HG03175 (cell line): ENCODE data around the gene ITGB3.

Source experiments
- ATAC-seq: cut with Tn5 transposase; IDR thresholded peaks from one replicate; pipeline ENCODE4 v1.9.1; 2021; ENCODE audit warnings: mild to moderate bottlenecking, moderate library complexity; ENCODE audit not compliant: unreplicated experiment

Gene ITGB3

DNA sequence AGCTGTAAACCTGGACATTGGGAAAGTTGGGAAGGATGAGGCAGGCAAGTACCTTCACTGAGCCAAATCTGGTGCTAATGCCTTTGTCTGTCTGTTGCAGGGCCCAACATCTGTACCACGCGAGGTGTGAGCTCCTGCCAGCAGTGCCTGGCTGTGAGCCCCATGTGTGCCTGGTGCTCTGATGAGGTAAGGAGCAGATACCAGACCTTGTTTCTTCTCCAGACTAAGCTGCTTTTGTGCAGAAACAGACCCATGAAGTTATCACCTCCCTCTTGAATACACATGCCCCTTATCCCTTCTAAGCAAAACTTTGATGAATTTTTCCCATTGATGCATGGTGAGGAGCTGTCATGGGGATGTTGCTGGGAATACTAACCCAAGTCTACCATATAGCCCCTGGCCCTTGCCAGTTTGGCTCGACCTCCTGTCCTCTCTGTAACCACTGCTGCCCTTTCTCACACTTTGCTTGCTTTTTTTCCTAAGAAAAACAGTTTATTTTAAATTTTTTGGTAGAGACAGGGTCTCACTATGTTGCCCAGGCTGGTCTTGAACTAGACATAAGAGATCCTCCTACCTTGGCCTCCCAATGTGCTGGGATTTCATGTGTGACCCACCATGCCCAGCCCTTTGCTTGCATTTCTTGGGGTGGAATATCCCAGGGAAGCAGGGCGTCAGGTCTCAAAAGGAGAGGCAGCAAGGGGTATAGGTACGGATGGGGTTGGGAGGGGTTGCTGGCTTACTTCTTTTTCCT, 20.9 kb downstream of the ITGB3 start:
- ATAC-seq = no peak

DNA sequence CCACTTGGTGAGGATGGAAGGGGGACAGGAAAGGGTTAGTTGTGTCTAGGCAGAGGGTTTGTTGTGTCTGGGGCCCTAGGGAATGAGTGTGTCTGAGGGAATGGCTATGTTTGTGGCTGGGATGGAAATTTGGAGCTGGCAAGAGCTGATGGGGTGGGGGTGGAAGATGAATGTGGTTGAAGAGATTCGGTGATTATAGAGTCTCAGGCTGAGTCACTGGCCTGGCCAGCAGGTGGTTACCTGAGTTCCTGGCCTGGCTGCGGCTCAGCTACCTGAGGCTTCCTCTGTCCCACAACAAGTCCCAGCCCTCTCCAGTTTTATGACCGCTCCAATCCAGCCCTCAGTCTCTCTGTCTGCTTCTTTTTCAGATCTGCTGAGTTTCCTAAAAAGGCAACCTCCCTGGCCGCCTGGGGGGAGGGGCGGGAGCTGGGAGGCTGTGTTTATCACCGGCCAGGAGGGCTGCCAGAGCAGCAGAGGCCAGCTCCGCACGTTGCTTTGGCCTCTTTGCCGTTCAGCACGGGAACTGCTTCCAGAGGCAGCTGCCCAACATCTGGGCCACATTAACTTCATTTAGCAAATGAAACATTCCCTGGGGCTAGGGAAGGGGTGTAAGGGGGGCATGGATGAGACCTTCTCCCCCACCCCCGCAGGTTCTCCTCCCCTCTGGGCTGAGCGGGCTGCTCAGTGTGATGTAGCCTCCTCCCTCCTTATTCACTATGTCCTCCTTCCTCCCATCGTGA, 21.8 kb downstream of the ITGB3 start:
- ATAC-seq = no peak

DNA sequence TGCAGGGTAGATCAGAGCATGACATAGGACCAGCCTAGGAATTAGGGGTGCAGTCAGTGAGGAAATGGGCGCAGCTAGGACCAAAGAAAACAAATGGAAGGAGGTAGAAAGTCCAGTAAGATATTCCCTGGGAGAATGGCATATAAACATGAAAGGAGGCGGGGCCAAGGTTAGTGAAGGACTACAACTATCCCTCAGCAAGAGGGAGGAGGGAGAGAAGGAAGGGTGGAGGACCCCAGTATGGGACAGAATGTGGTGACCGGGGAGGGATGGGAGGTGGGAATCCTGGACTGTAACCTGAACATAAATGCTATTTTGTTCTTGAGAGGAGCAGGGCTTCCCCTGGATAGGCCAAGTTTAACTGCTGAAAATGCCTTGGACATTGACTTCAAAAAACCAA, 22.8 kb downstream of the ITGB3 start:
- ATAC-seq = no peak

DNA sequence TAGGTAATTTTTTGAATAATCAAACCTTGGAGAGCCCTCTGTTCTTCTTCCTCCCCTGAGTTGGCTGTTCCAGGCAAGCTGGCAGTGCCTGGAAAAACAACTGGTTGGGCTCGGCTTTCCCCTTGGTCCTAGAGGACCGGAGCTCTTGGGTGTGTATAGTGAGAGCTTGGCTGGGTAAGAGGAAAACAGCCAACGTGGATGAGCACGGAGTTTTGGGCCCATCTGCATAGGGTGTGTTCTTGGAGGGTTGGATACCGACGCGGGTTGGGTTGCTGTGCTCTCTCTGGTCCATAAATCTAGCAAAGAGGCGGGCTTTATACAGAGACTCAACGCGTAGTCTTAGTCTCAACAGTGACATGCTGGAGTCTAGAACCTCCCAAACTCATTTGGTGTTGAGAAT, 23.2 kb downstream of the ITGB3 start:
- ATAC-seq = no peak

DNA sequence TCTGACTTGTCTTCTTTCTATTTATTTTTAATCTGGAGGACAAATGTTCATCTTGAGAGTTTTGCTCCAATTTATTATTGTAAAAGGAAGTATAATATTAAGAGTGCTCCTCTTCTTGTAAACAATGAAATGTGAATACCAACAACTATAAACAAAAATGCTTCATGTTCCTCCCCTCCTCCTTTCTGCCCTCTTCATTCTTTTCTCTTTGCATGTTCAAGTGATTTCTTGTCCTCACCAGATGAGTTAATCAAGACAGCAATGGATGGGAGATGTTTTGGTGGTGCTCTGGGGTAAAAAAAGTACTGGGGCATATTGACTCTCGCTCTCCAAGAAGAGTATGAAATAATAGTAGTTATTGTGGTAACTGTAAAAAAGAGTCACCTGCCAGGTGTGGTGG, 24.3 kb downstream of the ITGB3 start:
- no peak for ATAC-seq

DNA sequence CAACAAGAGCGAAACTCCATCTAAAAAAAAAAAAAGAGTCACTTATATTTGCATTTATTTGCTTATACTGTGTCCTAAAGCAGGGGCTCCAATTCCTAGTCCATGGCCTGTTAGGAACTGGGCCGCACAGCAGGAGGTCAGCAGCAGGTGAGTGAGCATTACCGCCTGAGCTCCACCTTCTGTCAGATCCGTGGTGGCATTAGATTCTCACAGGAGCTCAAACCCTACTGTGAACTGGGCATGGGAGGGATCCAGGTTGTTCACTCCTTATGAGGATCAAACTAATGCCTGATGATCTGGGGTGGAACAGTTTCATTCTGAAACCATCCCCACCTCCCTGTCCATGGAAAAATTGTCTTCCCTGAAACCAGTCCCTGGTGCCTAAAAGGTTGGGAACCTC, 24.9 kb downstream of the ITGB3 start:
- no peak for ATAC-seq

DNA sequence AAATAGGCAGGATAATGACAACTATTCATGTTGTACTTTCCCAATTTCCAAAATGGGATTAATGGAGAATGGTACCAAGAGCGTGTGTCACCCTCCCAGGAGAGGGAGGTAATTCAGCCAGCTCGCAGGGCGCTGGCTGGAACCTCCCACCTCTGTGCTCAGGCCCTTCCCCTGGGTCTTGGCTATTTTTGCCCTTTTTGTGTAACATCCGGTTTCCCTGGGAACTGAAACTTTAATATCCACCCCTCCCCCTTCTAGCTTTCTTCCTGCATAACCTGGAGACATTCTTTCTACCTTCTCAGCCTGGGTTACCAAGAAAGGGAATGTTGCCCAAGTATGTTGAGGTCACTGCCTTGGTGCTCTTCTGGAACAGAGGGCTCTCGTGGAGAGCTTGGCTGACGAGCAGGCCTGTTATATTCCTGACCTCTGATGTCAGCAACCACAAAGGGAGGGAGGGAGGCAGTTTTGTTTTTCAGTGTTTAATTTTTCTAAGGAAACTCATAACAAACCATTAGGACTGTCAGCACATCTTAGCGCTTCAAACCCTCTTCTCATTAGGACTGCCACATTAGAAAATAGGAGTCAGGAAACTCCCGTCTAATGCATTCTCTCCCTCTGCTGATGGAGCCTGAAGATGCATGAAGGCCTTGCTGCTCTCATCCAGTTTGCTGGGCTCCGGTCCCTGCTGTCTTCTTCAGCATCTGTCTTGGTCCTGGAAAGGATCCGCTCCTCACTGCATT, 25.6 kb downstream of the ITGB3 start:
- peak; percentile 79 for ATAC-seq

DNA sequence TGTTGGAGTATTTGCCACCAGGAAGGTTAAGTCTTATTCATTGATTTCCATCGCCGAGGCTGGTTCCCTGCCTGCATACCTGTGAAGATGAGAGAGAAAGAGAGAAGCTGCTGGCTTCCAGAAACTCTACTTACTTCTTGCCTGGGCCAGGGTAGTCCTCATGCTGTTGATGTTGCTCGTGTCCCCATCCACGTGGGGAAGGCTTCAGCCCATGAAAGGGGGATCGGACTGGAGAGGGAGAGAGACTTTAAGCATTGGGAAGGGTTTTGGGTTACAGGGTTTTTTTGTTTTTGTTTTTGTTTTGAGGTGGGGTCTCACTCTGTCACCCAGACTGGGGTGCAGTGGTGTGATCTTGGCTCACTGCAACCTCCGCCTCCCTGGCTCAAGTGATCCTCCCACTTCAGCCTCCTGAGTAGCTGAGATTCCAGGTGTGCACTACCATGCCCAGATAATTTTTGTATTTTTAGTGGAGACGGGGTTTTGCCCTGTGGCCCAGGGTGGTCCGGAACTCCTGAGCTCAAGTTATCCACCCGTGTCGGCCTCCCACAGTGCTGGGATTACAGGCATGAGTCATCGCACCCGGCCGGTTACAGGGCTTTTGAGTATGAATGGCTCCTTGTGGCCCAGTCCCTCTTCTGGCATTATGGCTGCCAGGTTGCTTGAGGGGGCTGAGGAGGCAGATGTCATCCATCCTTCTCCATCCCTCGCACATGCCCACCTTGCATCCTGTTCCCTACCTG, 26.6 kb downstream of the ITGB3 start:
- ATAC-seq = no peak

DNA sequence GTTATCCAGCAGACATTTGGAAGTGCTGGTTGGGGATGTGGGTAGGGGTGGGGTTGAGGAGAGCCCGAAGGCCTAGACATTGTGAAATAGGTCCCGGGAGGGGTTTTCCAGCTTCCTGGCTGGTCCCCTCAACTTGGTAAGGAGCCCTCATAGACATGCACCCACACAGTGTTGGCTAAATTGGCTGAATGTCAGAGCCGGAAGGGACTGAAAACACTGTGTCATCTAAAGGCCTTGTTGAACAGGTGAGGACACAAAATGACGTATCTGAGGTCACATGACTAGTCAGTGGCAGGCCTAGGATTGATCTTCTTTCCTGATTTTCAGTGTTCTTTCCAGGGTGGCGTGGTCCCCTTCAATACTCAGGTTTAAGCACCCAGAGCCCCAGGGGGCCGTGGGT, 27.6 kb downstream of the ITGB3 start:
- ATAC-seq = no peak

DNA sequence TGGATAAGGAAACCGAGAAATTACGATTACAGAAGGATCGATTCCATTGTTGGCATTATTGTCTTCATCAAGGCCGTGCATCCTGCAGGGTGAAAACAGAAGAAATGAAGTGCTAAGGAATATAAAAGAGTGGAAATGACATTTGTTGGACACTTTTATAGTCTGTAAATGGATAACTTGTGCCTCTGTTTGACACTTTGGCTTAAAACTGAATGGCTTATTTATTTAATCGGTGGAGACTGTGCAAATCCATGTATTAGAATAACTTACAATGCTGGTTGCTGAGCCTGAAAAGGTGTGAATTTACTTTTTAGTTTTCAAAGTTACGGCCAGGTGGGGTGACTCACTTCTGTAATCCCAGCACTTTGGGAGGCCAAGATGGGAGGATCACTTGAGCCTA, 31.4 kb downstream of the ITGB3 start:
- no peak for ATAC-seq

DNA sequence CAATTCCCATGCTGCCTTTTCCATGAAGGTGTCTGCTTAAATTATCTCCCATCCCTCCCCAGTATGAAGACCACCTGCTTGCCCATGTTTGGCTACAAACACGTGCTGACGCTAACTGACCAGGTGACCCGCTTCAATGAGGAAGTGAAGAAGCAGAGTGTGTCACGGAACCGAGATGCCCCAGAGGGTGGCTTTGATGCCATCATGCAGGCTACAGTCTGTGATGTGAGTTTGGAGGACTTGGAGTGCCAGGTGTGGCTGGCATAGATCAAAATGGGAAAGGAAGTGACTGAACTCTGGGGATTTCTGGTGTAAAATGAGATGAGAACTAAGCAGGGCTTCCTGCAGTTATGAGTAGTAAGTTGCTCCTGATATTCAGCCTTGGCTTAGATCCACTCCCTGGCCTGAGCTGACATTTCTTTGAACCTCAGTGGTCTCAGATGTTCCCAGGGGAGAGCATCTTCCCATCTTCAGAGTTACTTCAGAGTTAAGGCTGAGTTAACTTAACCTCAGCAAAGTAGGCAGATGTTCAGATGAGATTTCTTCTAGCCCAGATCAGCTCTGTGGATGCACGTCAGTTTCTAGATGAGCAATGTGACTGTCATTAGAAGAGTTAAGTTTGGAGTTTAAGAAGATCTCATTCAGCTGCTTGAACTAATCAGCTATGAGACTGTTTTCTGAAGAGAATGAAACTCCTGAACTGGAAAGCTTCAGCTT, 32.7 kb downstream of the ITGB3 start:
- peak; percentile 67 for ATAC-seq

DNA sequence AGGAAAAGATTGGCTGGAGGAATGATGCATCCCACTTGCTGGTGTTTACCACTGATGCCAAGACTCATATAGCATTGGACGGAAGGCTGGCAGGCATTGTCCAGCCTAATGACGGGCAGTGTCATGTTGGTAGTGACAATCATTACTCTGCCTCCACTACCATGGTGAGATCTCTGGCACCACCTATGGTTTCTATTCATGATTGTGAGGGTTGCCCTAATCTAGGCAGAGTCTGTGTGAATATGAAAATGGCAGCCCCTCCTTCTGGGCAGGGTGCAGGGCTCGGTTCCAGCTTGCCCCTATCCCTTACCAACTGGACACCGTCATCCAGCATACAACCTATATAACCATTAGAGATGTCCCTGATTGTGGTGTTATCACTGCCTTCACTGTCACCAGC, 33.4 kb downstream of the ITGB3 start:
- ATAC-seq = peak; percentile 23

DNA sequence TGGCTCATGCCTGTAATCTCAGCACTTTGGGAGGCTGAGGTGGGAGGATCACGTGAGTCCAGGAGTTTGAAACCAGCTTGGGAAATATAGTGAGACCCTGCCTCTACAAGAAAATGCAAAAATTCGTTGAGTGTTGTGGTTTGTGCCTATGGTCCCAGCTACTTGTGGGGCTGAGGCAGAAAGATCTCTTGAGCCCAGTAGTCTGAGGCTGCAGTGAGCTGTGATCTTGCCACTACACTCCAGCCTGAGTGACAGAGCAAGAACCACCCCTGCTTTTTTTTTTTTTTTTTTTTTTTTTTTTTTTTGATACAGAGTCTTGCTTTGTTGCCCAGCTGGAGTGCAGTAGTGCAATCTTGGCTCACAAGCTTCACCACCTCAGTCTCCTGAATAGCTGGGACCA, 34.0 kb downstream of the ITGB3 start:
- ATAC-seq = no peak

DNA sequence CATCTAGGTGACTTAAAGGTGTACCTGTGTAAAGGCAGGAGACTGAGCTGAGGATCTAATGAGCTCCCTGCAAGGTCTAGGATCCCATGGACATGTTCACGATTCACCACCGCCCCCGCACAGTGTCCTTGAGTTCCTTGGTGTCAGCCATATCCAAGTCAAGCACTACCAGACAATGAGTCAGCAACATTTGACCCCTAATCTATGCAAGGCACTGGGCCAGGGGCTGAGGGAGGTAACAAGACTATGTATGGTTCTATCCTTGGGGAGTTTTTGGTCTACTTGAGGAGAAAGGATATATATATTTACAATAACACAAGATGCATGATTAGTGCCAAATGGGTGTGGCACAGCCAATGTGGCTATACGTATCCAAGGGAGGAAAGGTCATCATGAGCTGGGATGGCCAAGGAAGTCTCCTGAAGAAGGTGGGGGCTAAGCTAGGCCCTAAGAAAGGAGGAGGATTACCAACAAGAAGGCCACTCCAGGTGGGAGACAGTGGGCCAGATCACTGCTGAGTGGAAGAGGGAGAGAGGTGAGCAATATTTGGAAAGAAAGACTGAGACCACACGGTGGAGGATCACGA, 35.0 kb downstream of the ITGB3 start:
- ATAC-seq = no peak

DNA sequence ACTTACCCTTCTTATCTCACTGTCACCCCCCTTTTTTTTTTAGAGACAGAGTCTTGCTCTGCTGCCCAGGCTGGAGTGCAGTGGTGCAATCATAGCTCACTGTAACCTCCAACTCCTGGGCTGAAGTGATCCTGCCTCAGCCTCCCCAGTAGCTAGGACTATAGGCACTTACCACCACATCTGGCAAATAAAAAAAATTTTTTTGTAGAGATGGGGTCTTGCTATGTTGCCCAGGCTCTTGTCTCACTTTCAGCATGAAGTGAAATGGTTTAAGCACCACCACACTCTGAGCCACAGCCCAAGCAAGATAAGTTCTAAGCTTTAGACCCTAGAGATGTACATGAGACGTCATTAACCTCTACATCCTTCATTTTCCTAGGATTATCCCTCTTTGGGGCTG, 35.7 kb downstream of the ITGB3 start:
- ATAC-seq = no peak

DNA sequence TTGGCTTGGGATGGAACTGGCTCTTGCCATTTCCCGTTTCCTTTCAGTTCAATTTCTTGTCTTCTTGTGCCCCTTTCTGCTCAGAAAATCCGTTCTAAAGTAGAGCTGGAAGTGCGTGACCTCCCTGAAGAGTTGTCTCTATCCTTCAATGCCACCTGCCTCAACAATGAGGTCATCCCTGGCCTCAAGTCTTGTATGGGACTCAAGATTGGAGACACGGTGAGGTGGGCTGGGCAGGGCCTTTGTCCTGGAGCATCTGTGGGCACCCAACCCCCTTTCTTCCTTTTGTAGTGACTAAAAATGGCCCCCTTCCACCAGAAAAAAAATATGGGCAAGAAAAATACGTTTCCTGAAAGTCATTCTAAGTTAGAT, 37.2 kb downstream of the ITGB3 start:
- no peak for ATAC-seq

DNA sequence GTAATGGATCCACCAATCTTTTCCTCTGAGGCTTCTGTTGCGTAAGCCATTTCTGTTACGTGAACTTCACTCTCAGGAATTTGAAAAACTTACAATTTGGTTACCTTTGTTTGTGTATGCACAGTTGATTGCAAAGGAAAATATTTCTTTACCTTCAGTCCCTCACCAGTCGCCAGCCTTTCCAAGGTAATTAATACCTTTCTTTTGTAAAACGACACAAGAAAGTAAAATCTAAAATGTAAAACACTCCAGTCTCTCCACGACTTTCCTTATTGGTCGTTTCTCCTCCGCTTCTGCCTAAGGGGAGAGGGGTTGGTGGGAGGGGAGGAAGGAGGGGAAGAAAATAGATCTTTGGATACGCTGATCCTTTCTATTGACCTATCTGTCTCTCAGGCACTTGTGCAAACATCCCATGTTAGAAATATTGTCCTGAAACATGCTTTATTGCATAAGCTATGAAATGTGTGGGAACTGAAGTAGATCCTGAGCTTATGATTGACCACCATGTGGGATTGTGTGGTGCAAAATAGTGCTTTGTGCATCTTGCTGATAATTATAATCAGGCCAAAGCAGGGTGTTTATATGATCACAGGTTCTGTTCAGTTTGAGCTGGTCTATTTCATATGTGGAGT, 37.7 kb downstream of the ITGB3 start:
- ATAC-seq = no peak

DNA sequence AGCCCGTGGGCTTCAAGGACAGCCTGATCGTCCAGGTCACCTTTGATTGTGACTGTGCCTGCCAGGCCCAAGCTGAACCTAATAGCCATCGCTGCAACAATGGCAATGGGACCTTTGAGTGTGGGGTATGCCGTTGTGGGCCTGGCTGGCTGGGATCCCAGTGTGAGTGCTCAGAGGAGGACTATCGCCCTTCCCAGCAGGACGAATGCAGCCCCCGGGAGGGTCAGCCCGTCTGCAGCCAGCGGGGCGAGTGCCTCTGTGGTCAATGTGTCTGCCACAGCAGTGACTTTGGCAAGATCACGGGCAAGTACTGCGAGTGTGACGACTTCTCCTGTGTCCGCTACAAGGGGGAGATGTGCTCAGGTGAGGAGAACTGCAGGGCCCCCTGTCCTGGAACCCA, 38.6 kb downstream of the ITGB3 start:
- ATAC-seq = no peak

DNA sequence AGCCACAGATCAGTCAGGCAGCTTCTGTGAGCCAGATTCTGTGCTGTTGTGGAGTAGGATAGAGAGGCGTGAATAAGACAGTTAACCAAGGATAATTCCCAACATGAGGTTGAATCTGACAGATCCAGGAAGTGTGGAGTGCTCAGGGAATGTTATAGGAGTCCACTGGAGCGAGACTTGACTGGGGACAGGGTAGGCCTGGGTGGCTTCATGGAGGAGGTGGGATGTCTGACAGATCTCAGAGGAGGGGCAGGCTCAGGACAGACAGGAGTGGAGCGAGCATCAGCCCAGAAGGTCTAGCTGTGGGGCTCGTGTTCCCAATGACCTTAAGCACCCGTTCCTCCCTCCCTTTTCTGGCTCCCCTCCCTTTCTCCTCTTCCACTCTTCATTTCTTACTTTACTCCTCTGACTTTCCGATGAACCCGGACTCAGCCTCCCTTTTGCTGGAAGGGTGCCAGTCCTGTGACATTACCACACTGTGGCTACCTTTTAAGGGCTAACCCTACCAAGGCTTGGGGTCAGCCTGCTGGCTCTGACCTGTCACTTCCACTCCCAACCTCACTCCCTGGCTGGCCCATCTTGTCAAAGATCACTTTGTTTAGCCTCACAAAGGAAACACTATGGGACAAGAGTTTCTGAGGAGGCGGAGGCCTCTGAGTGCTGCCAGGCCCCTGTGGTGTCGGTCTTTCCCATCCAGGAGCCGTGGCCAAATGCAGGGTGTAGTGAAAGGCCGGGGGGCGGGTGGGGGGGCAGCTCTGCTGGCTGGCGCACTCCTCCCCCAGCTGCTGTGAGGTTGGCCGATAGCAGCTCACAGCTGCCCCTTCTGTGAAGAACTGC, 41.6 kb downstream of the ITGB3 start:
- ATAC-seq = no peak
